Body of pancreas (tissue), 4 donors: ENCODE data around the gene MOV10L1. TPM values are rescaled to one million over a fixed set of nuclear protein-coding genes. Genes with fewer than 3 reads are reported as not detected.

Source experiments
- ATAC-seq: fragments of 150-250 bp; one replicate; pipeline ENCODE4 v1.9.1; 2016
- DNase-seq, 4 donors: peaks; one replicate each; pipeline ENCODE4 v3.0.0-alpha.2; 2019
- H3K27ac ChIP-seq, 4 donors: fragments of 200-600 bp; sonication (generic); 1 replicate in 3 of 4; 2 replicates in 1 of 4; pipeline versions ENCODE4 v1.5.1 to v1.6.1; 2016 to 2019; ENCODE audit warnings: mild to moderate bottlenecking in 1 of 4, mixed read lengths in 1 of 4, moderate library complexity in 1 of 4
- H3K27me3 ChIP-seq, 2 donors: fragments of 200-600 bp; sonication (generic); one replicate each; pipeline ENCODE4 v1.6.0; 2016; ENCODE audit warnings: mild to moderate bottlenecking in 1 of 2
- H3K36me3 ChIP-seq, 2 donors: fragments of 200-600 bp; sonication (generic); replicated peaks in 1 of 2; 2 replicates each; pipeline ENCODE4 v1.5.1; 2016; ENCODE audit warnings: low read depth in 2 of 2; ENCODE audit not compliant: insufficient read depth in 1 of 2
- H3K4me1 ChIP-seq: fragments of 200-600 bp; sonication (generic); one replicate; pipeline ENCODE4 v1.6.0; 2016
- H3K4me3 ChIP-seq, 2 donors: fragments of 200-600 bp; sonication (generic); 1 replicate in 1 of 2; 2 replicates in 1 of 2; pipeline ENCODE4 v1.5.1; 2016 to 2019
- H3K9me3 ChIP-seq, 3 donors: fragments of 200-600 bp; sonication (generic); 1 replicate in 2 of 3; 2 replicates in 1 of 3; pipeline ENCODE4 v1.5.1; 2016
- POLR2A ChIP-seq, 3 donors: fragments of 450-650 bp; IDR thresholded peaks; one replicate each; pipeline ENCODE4 v1.6.1; 2016; ENCODE audit warnings: antibody characterized with exemption in 3 of 3, mild to moderate bottlenecking in 2 of 3
- WGBS, 2 donors: methylation state at CpG; one replicate each; pipeline ENCODE4 v1.1.5; 2017; 5-methylcytosine and 5-hydroxymethylcytosine counted together
- intact Hi-C: fragments of 100-400 bp; cut with DNase I; formaldehyde crosslinking; loops from one replicate; pipeline ENCODE4 v1.15.1; 2023
- total RNA-seq, 2 donors: library from RNA; depleted of rRNA; stranded (reverse); fragments of >200 nt; gene quantifications; one replicate each; pipeline ENCODE4 v1.1.0, GENCODE V29; 2016
- TF ChIP-seq, protein P1 (sequence below), 7 experiments: fragments of 450-650 bp in 4 of 7; fragments of 200-600 bp in 3 of 7; sonication (generic) in 3 of 7; IDR thresholded peaks; one replicate each; pipeline ENCODE4 v1.5.1; 2016 to 2019; ENCODE audit warnings: antibody characterized with exemption in 7 of 7

Gene MOV10L1
- total RNA-seq, 2 donors from 2014 or later: 0.52 TPM; not detected in 1

GRCh38 chr22:50078246-50078645 lies 11.6 kb upstream of the MOV10L1 start:
- intact Hi-C loops: no loop called here
- H3K36me3 ChIP-seq: no peaks in the 10 kb centered on the region
- DNase-seq (no peak), ATAC-seq (no peak)
- no peaks in the 10 kb centered on the region for H3K27me3 ChIP-seq
- H3K4me1 ChIP-seq: peaks cover 5% of the 10 kb centered on the region
- TF ChIP-seq, protein P1, sequence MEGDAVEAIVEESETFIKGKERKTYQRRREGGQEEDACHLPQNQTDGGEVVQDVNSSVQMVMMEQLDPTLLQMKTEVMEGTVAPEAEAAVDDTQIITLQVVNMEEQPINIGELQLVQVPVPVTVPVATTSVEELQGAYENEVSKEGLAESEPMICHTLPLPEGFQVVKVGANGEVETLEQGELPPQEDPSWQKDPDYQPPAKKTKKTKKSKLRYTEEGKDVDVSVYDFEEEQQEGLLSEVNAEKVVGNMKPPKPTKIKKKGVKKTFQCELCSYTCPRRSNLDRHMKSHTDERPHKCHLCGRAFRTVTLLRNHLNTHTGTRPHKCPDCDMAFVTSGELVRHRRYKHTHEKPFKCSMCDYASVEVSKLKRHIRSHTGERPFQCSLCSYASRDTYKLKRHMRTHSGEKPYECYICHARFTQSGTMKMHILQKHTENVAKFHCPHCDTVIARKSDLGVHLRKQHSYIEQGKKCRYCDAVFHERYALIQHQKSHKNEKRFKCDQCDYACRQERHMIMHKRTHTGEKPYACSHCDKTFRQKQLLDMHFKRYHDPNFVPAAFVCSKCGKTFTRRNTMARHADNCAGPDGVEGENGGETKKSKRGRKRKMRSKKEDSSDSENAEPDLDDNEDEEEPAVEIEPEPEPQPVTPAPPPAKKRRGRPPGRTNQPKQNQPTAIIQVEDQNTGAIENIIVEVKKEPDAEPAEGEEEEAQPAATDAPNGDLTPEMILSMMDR (IDR thresholded peaks at IDR 0.05): no peak
- TF ChIP-seq POLR2A (IDR thresholded peaks at IDR 0.05): no peak
- H3K9me3 ChIP-seq: no peaks in the 10 kb centered on the region
- WGBS, 2 donors: 88 to 89% methylated on average over 13 of the region's 13 CpGs
- no peak overlapping the region for H3K4me3 ChIP-seq
- H3K27ac ChIP-seq: no peak overlapping the region

GRCh38 chr22:50078761-50079160 lies 11.0 kb upstream of the MOV10L1 start:
- no peaks in the 10 kb centered on the region for H3K36me3 ChIP-seq
- H3K4me3 ChIP-seq: no peak overlapping the region
- H3K27me3 ChIP-seq: no peaks in the 10 kb centered on the region
- 81 to 84% methylated on average over 5 to 9 of the region's 9 CpGs for WGBS, 2 donors
- TF ChIP-seq, protein P1 (IDR thresholded peaks at IDR 0.05): no peak
- no peak for TF ChIP-seq POLR2A (IDR thresholded peaks at IDR 0.05)
- H3K9me3 ChIP-seq: no peaks in the 10 kb centered on the region
- H3K4me1 ChIP-seq: peaks cover 5% of the 10 kb centered on the region
- DNase-seq: no peak
- intact Hi-C loops: no loop called here
- no peak for ATAC-seq
- no peak overlapping the region for H3K27ac ChIP-seq

GRCh38 chr22:50080077-50080465 lies 9.7 kb upstream of the MOV10L1 start:
- no peaks in the 10 kb centered on the region for H3K27me3 ChIP-seq
- intact Hi-C loops: no loop called here
- ATAC-seq (no peak), DNase-seq (no peak)
- no peaks in the 10 kb centered on the region for H3K4me1 ChIP-seq
- no peaks in the 10 kb centered on the region for H3K36me3 ChIP-seq
- H3K27ac ChIP-seq: no peak overlapping the region
- H3K9me3 ChIP-seq: no peaks in the 10 kb centered on the region
- TF ChIP-seq, protein P1 (IDR thresholded peaks at IDR 0.05): no peak
- TF ChIP-seq POLR2A (IDR thresholded peaks at IDR 0.05): no peak
- 67 to 69% methylated on average over 4 to 13 of the region's 13 CpGs for WGBS, 2 donors
- H3K4me3 ChIP-seq: no peak overlapping the region

- intact Hi-C loops: no loop called here
- no peak overlapping the region for H3K4me3 ChIP-seq
- ATAC-seq (no peak), DNase-seq (no peak)
- no peaks in the 10 kb centered on the region for H3K4me1 ChIP-seq
- 69 to 74% methylated on average over 25 to 27 of the region's 27 CpGs for WGBS, 2 donors
- H3K36me3 ChIP-seq: no peaks in the 10 kb centered on the region
- no peaks in the 10 kb centered on the region for H3K27me3 ChIP-seq
- TF ChIP-seq, protein P1 (IDR thresholded peaks at IDR 0.05): no peak
- no peak for TF ChIP-seq POLR2A (IDR thresholded peaks at IDR 0.05)
- H3K27ac ChIP-seq: no peak overlapping the region
- no peaks in the 10 kb centered on the region for H3K9me3 ChIP-seq
These were observed 8.2 kb upstream of the MOV10L1 start for GRCh38 chr22:50081426-50082196.

DNA sequence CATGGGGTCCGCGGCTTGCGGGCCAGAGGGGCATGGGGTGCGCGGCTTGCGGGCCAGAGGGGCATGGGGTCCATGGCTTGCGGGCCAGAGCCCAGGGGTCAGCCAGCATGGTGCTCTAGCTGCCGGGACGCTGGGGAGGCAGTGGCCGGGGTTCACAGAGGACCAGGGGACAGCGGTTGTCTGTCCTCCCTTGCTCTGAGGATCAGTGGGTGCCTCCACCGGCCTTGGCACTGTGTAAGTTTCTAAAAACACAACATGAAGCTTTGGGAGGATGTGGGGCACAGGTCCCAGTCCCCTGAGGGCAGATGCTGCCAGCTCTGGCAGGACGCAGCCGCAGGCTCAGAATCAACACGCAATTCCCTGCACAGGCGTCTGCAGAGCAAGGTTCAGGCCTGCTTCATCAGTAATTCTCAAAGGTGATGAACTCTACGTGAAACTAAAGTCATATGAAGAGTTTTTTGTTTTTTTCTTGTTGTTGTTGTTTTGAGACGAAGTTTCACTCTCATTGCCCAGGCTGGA lies 7.5 kb upstream of the MOV10L1 start:
- intact Hi-C loops: no loop called here
- no peak for DNase-seq
- WGBS, 2 donors: 70 to 77% methylated on average over 7 to 18 of the region's 18 CpGs
- Histone ChIP-seq H3K4me3 (no peak overlapping the region), H3K27ac (no peak overlapping the region), H3K9me3 (no peaks in the 10 kb centered on the region), H3K36me3 (no peaks in the 10 kb centered on the region), H3K27me3 (no peaks in the 10 kb centered on the region), H3K4me1 (no peaks in the 10 kb centered on the region)
- TF ChIP-seq, protein P1 (IDR thresholded peaks at IDR 0.05): no peak
- no peak for TF ChIP-seq POLR2A (IDR thresholded peaks at IDR 0.05)
- no peak for ATAC-seq
